Measurements from ENCODE around the gene UST. TPM values are rescaled to one million over a fixed set of nuclear protein-coding genes. Genes with fewer than 3 reads are reported as not detected.

The UST gene
- total RNA-seq, 4 donors from 2014 or later: 4.8 to 9.0 (median 7.8) TPM

- in situ Hi-C loops (cut with MboI; ENCODE audit: low pct_ligation_motif_present in 1 of 4, low pct_unique_long_range_greater_than_20kb in 1 of 4, low sequenced_read_pairs in 3 of 4): loop anchor here in 3 of 4 donors (10.0 to 25.0 kb wide), 4 partner anchors 213 to 383 kb away; partner anchors contain the start of gene UST (in 1 of the 3)
- TF ChIP-seq POLR2AphosphoS5 (IDR thresholded peaks at IDR 0.05) (no peak), EP300 (IDR thresholded peaks at IDR 0.05; ENCODE audit: low read depth) (no peak), POLR2A (IDR thresholded peaks at IDR 0.05) (no peak)
- intact Hi-C loops (cut with DNase I; ENCODE audit: low total_unique reads): no loop called here
Measured at GRCh38 chr6:148957752-148958151, 210.9 kb downstream of the UST start.

GRCh38 chr6:148959008-148959407 is 212.2 kb downstream of the UST start:
- no peaks in the 10 kb centered on the region for H3K36me3 ChIP-seq
- H3K27me3 ChIP-seq: no peaks in the 10 kb centered on the region
- no peak for TF ChIP-seq CTCF (IDR thresholded peaks at IDR 0.05)
- TF ChIP-seq POLR2A (IDR thresholded peaks at IDR 0.05): no peak
- no peak for TF ChIP-seq POLR2AphosphoS5 (IDR thresholded peaks at IDR 0.05)
- TF ChIP-seq EP300 (IDR thresholded peaks at IDR 0.05; ENCODE audit: low read depth): no peak
- intact Hi-C loops (cut with DNase I; ENCODE audit: low total_unique reads) (no loop called here), in situ Hi-C loops (cut with MboI; ENCODE audit: low pct_ligation_motif_present in 1 of 4, low pct_unique_long_range_greater_than_20kb in 1 of 4, low sequenced_read_pairs in 3 of 4) (loop anchor here in 3 of 4 donors (10.0 to 25.0 kb wide), 4 partner anchors 214 to 384 kb away; partner anchors contain the start of gene UST (in 1 of the 3))
- H3K4me3 ChIP-seq: no peak overlapping the region
- 84 to 90% methylated on average over 3 of the region's 3 CpGs for WGBS, 2 donors (ENCODE audit: low coverage in 1 of 2)
- H3K9me3 ChIP-seq: no peaks in the 10 kb centered on the region
- no peak for DNase-seq
- no peaks in the 10 kb centered on the region for H3K4me1 ChIP-seq
- no peak overlapping the region for H3K27ac ChIP-seq

More at GRCh38 chr6:148957752-148958151, 210.9 kb downstream of the UST start:
- no peaks in the 10 kb centered on the region for H3K27me3 ChIP-seq
- no peak for DNase-seq
- H3K4me3 ChIP-seq: no peak overlapping the region
- H3K4me1 ChIP-seq: peaks cover 0 to 2% (median under 1%) of the 10 kb centered on the region in 4 donors
- H3K36me3 ChIP-seq: no peaks in the 10 kb centered on the region
- H3K9me3 ChIP-seq: no peaks in the 10 kb centered on the region
- 93 to 95% methylated on average over 5 of the region's 5 CpGs for WGBS, 2 donors (ENCODE audit: low coverage in 1 of 2)
- no peak overlapping the region for H3K27ac ChIP-seq

- H3K27me3 ChIP-seq: no peaks in the 10 kb centered on the region
- H3K9me3 ChIP-seq: no peaks in the 10 kb centered on the region
- no peaks in the 10 kb centered on the region for H3K36me3 ChIP-seq
- TF ChIP-seq POLR2A (IDR thresholded peaks at IDR 0.05): no peak
- TF ChIP-seq CTCF (IDR thresholded peaks at IDR 0.05): no peak
- no peak for TF ChIP-seq EP300 (IDR thresholded peaks at IDR 0.05; ENCODE audit: low read depth)
- no peak for TF ChIP-seq POLR2AphosphoS5 (IDR thresholded peaks at IDR 0.05)
- in situ Hi-C loops (cut with MboI; ENCODE audit: low pct_ligation_motif_present in 1 of 4, low pct_unique_long_range_greater_than_20kb in 1 of 4, low sequenced_read_pairs in 3 of 4) (loop anchor here in 3 of 4 donors (10.0 to 25.0 kb wide), 4 partner anchors 215 to 385 kb away; partner anchors contain the start of gene UST (in 1 of the 3)), intact Hi-C loops (cut with DNase I; ENCODE audit: low total_unique reads) (no loop called here)
- H3K4me3 ChIP-seq: no peak overlapping the region
- WGBS, 2 donors (ENCODE audit: low coverage in 1 of 2): 80 to 83% methylated on average over 2 to 4 of the region's 4 CpGs
- DNase-seq: no peak
- no peak overlapping the region for H3K27ac ChIP-seq
- H3K4me1 ChIP-seq: no peaks in the 10 kb centered on the region
Measured at GRCh38 chr6:148959501-148959900, 212.7 kb downstream of the UST start.

GRCh38 chr6:148962854-148963515 is 216.2 kb downstream of the UST start:
- H3K36me3 ChIP-seq: no peaks in the 10 kb centered on the region
- intact Hi-C loops (cut with DNase I; ENCODE audit: low total_unique reads): no loop called here

More at GRCh38 chr6:148962854-148963515, 216.2 kb downstream of the UST start:
- DNase-seq: no peak
- no peak for TF ChIP-seq POLR2A (IDR thresholded peaks at IDR 0.05)
- TF ChIP-seq POLR2AphosphoS5 (IDR thresholded peaks at IDR 0.05): no peak
- no peak for TF ChIP-seq CTCF (IDR thresholded peaks at IDR 0.05)
- no peak for TF ChIP-seq EP300 (IDR thresholded peaks at IDR 0.05; ENCODE audit: low read depth)
- peaks cover 0 to 2% (median under 1%) of the 10 kb centered on the region in 4 donors for H3K4me1 ChIP-seq
- in situ Hi-C loops (cut with MboI; ENCODE audit: low pct_ligation_motif_present in 1 of 4, low pct_unique_long_range_greater_than_20kb in 1 of 4, low sequenced_read_pairs in 3 of 4): loop anchor here in 1 of 4 donors (25.0 kb wide), 1 partner anchor 376 kb away; no protein-coding TSS in a partner anchor
- H3K9me3 ChIP-seq: no peaks in the 10 kb centered on the region
- no peak overlapping the region for H3K4me3 ChIP-seq
- H3K27me3 ChIP-seq: no peaks in the 10 kb centered on the region
- WGBS, 2 donors (ENCODE audit: low coverage in 1 of 2): 89 to 95% methylated on average over 4 to 7 of the region's 7 CpGs
- no peak overlapping the region for H3K27ac ChIP-seq
